IMR-90 (cell line): Measurements from ENCODE around the gene VOPP1. TPM values are rescaled to one million over a fixed set of nuclear protein-coding genes. Genes with fewer than 3 reads are reported as not detected.

Experiments
- ATAC-seq: fragments of 200-7000 bp; cut with Tn5 transposase; 2 replicates; pipeline ENCODE4 v1.9.1; 2020; ENCODE audit warnings: low read depth, mild to moderate bottlenecking, moderate library complexity
- BruUV-seq: library from RNA; stranded (reverse); fragments of 400-500 nt; replicated peaks from 2 replicates; lab custom pipeline; 2021; lab: Mats Ljungman, UMichigan
- CTCF ChIA-PET: fragments of 300-600 bp; formaldehyde crosslinking; extraction: SDS; loops from one replicate; lab custom pipeline; 2021; ENCODE audit warnings: antibody characterized with exemption; lab: Yijun Ruan, JAX
- POLR2A ChIA-PET: fragments of 300-600 bp; sonication (Branson Sonifier 250); formaldehyde crosslinking; loops from one replicate; lab custom pipeline; 2022; ENCODE audit warnings: antibody characterized with exemption; ENCODE audit not compliant: unreplicated experiment; lab: Charles Lee
- DNase-seq: peaks from one replicate; pipeline ENCODE4 v3.0.0; 2013
- H2AFZ ChIP-seq: replicated peaks from 2 replicates; pipeline ENCODE3; 2013; ENCODE audit warnings: low read length, mild to moderate bottlenecking; ENCODE audit not compliant: poor library complexity
- H2AK5ac ChIP-seq: 2 replicates; pipeline ENCODE4 v1.6.1; 2013; ENCODE audit warnings: low read depth, low read length, inconsistent platforms
- H2AK9ac ChIP-seq: replicated peaks from 2 replicates; pipeline ENCODE3; 2013; ENCODE audit warnings: mild to moderate bottlenecking, low read depth, low read length, moderate library complexity; ENCODE audit not compliant: poor library complexity
- H2BK120ac ChIP-seq: 2 replicates; pipeline ENCODE4 v1.6.1; 2013; ENCODE audit warnings: low read depth, low read length, inconsistent platforms
- H2BK15ac ChIP-seq: 3 replicates; pipeline ENCODE4 v1.6.1; 2013; ENCODE audit warnings: low read depth, low read length, inconsistent platforms
- H2BK20ac ChIP-seq: 2 replicates; pipeline ENCODE4 v1.6.1; 2013; ENCODE audit warnings: low read depth, mild to moderate bottlenecking, inconsistent platforms, low read length, moderate library complexity
- H2BK5ac ChIP-seq: 2 replicates; pipeline ENCODE4 v1.6.1; 2013; ENCODE audit warnings: mild to moderate bottlenecking, low read depth, low read length, inconsistent platforms; ENCODE audit not compliant: poor library complexity, severe bottlenecking
- H3K14ac ChIP-seq: replicated peaks from 2 replicates; pipeline ENCODE4 v1.6.1; 2013; ENCODE audit warnings: low read depth, low read length, inconsistent platforms
- H3K18ac ChIP-seq: 2 replicates; pipeline ENCODE4 v1.6.1; 2013; ENCODE audit warnings: low read depth, low read length, control low read depth
- H3K23ac ChIP-seq: 2 replicates; pipeline ENCODE4 v1.6.1; 2013; ENCODE audit warnings: low read depth, low read length, inconsistent platforms
- H3K27ac ChIP-seq: 2 replicates; pipeline ENCODE4 v1.5.1; 2013; ENCODE audit warnings: mild to moderate bottlenecking, control low read depth, low read length; ENCODE audit not compliant: insufficient read depth
- H3K27me3 ChIP-seq: 2 replicates; pipeline ENCODE4 v1.6.1; 2013; ENCODE audit warnings: low read length; ENCODE audit not compliant: control insufficient read depth, insufficient read depth
- H3K36me3 ChIP-seq: 2 replicates; pipeline ENCODE4 v1.6.1; 2013; ENCODE audit warnings: low read length, mixed read lengths; ENCODE audit not compliant: control insufficient read depth, insufficient read depth
- H3K4ac ChIP-seq: 2 replicates; pipeline ENCODE4 v1.6.1; 2013; ENCODE audit warnings: low read depth, low read length, inconsistent platforms
- H3K4me1 ChIP-seq: 2 replicates; pipeline ENCODE4 v1.6.1; 2013; ENCODE audit warnings: low read length, mixed read lengths; ENCODE audit not compliant: control insufficient read depth, insufficient read depth
- H3K4me2 ChIP-seq: 2 replicates; pipeline ENCODE4 v1.6.1; 2013; ENCODE audit warnings: low read depth, mild to moderate bottlenecking, control low read depth, low read length, moderate library complexity
- H3K4me3 ChIP-seq: 2 replicates; pipeline ENCODE4 v1.5.1; 2013; ENCODE audit warnings: low read depth, mild to moderate bottlenecking, control low read depth, low read length, moderate library complexity; ENCODE audit not compliant: insufficient read depth
- H3K56ac ChIP-seq: 2 replicates; pipeline ENCODE4 v1.6.1; 2013; ENCODE audit warnings: low read length, inconsistent platforms; ENCODE audit not compliant: insufficient read depth; ENCODE audit errors: extremely low read depth
- H3K79me1 ChIP-seq, 2 experiments: 2 replicates each; pipeline ENCODE4 v1.6.1; 2013; ENCODE audit warnings: low read length in 2 of 2, inconsistent platforms in 1 of 2, low read depth in 1 of 2
- H3K9ac ChIP-seq: 2 replicates; pipeline ENCODE4 v1.6.1; 2013; ENCODE audit warnings: low read depth, low read length, control low read depth
- H3K9me1 ChIP-seq: 2 replicates; pipeline ENCODE4 v1.6.1; 2013; ENCODE audit warnings: low read length, inconsistent platforms; ENCODE audit not compliant: insufficient read depth
- H3K9me3 ChIP-seq: 2 replicates; pipeline ENCODE4 v1.6.1; 2013; ENCODE audit warnings: low read length; ENCODE audit not compliant: control insufficient read depth, insufficient read depth
- H4K20me1 ChIP-seq: 2 replicates; pipeline ENCODE4 v1.6.1; 2013; ENCODE audit warnings: low read length, inconsistent platforms; ENCODE audit not compliant: insufficient read depth
- H4K5ac ChIP-seq: 2 replicates; pipeline ENCODE4 v1.6.1; 2013; ENCODE audit warnings: mild to moderate bottlenecking, low read depth, low read length, control low read depth
- H4K8ac ChIP-seq, 2 experiments: 2 replicates each; pipeline ENCODE4 v1.6.1; 2013; ENCODE audit warnings: low read depth in 2 of 2, low read length in 2 of 2, control low read depth in 1 of 2, inconsistent platforms in 1 of 2
- H4K91ac ChIP-seq: 2 replicates; pipeline ENCODE4 v1.6.1; 2013; ENCODE audit warnings: low read depth, low read length, inconsistent platforms; ENCODE audit not compliant: insufficient read depth
- CEBPB ChIP-seq: IDR thresholded peaks from 2 replicates; pipeline ENCODE4 v1.6.1; 2012; ENCODE audit warnings: low read depth, low read length, improper control_type of control experiment
- CHD1 ChIP-seq: IDR thresholded peaks from 2 replicates; pipeline ENCODE4 v1.6.1; 2012; ENCODE audit warnings: low read depth, low read length, improper control_type of control experiment
- CTCF ChIP-seq: conservative IDR thresholded peaks from 2 replicates; pipeline ENCODE4 v1.5.1; 2012; ENCODE audit warnings: mild to moderate bottlenecking, low read depth, low read length, improper control_type of control experiment
- ELK1 ChIP-seq: fragments of 150-350 bp; IDR thresholded peaks from 2 replicates; pipeline ENCODE4 v1.6.1; 2016; ENCODE audit warnings: low read depth, mild to moderate bottlenecking, low read length, moderate library complexity, borderline replicate concordance
- FOS ChIP-seq: fragments of 150-350 bp; IDR thresholded peaks from 2 replicates; pipeline ENCODE4 v1.6.1; 2016; ENCODE audit warnings: low read depth, low read length
- MAFK ChIP-seq: IDR thresholded peaks from 2 replicates; pipeline ENCODE4 v1.6.1; 2012; ENCODE audit warnings: low read depth, low read length, improper control_type of control experiment
- MAZ ChIP-seq: IDR thresholded peaks from 2 replicates; pipeline ENCODE4 v1.6.1; 2012; ENCODE audit warnings: low read depth, mild to moderate bottlenecking, low read length, improper control_type of control experiment, moderate library complexity, borderline replicate concordance
- MXI1 ChIP-seq: IDR thresholded peaks from 2 replicates; pipeline ENCODE4 v1.6.1; 2012; ENCODE audit warnings: low read depth, mild to moderate bottlenecking, low read length, moderate library complexity, borderline replicate concordance
- NFE2L2 ChIP-seq: fragments of 150-350 bp; IDR thresholded peaks from 2 replicates; pipeline ENCODE4 v1.6.1; 2016; ENCODE audit warnings: low read depth, mild to moderate bottlenecking, low read length
- POLR2A ChIP-seq: IDR thresholded peaks from 2 replicates; pipeline ENCODE4 v1.6.1; 2012; ENCODE audit warnings: mild to moderate bottlenecking, low read depth, low read length
- RAD21 ChIP-seq: IDR thresholded peaks from 2 replicates; pipeline ENCODE4 v1.6.1; 2012; ENCODE audit warnings: low read length, improper control_type of control experiment
- RCOR1 ChIP-seq: IDR thresholded peaks from 2 replicates; pipeline ENCODE4 v1.6.1; 2012; ENCODE audit warnings: mild to moderate bottlenecking, low read length, improper control_type of control experiment; ENCODE audit not compliant: insufficient replicate concordance
- RFX5 ChIP-seq: IDR thresholded peaks from 2 replicates; pipeline ENCODE4 v1.8.0; 2012; ENCODE audit warnings: low read depth, mild to moderate bottlenecking, low read length, moderate library complexity
- SMC3 ChIP-seq: fragments of 150-350 bp; IDR thresholded peaks from 2 replicates; pipeline ENCODE4 v1.6.1; 2016; ENCODE audit warnings: low read depth, mild to moderate bottlenecking, antibody characterized with exemption, low read length, moderate library complexity
- USF2 ChIP-seq: fragments of 150-350 bp; IDR thresholded peaks from 2 replicates; pipeline ENCODE4 v1.6.1; 2017; ENCODE audit warnings: mild to moderate bottlenecking, antibody characterized with exemption, low read length, low read depth
- WGBS, 2 experiments: methylation state at CpG; one replicate each; pipeline versions ENCODE4 v1.1.5 to v1.1.7; 2013; ENCODE audit warnings: missing lambda C conversion rate in 2 of 2; ENCODE audit not compliant: insufficient read length in 1 of 2; ENCODE audit errors: extremely low coverage in 2 of 2; 5-methylcytosine and 5-hydroxymethylcytosine counted together
- dilution Hi-C: fragments of 300-500 bp; cut with HindIII; formaldehyde crosslinking; loops from one replicate; pipeline ENCODE4 v1.14.3; 2018; ENCODE audit warnings: low sequenced_read_pairs; ENCODE audit not compliant: unreplicated experiment
- in situ Hi-C: fragments of 300-500 bp; cut with MboI; formaldehyde crosslinking; loops from 3 replicates; pipeline ENCODE4 v1.14.3; 2019; ENCODE audit warnings: low sequenced_read_pairs, inconsistent platforms, mixed read lengths
- intact Hi-C: fragments of 100-400 bp; cut with micrococcal nuclease; formaldehyde crosslinking; loops from 2 replicates; pipeline ENCODE4 v1.10.0; 2022
- polyA plus RNA-seq, 3 experiments: library from polyadenylated mRNA; depleted of rRNA; stranded (reverse); fragments of >200 nt; gene quantifications; 2 replicates each; pipeline ENCODE4 v1.2.3, GENCODE V29; 2012; ENCODE audit warnings: low replicate concordance in 1 of 3
- total RNA-seq: library from RNA; depleted of rRNA; stranded (reverse); fragments of >200 nt; gene quantifications from 2 replicates; pipeline ENCODE4 v1.2.3, GENCODE V29; 2012

Gene VOPP1
- total and polyA plus RNA-seq, 2 of the 4 experiments (the other 2 are of a cell fraction) = 60.2 to 94.5 TPM

GRCh38 chr7:55429835-55430499 is 142.3 kb downstream of the VOPP1 start:
- in situ Hi-C loops = loop anchor here (25.0 kb wide), 1 partner anchor 532 kb away; the partner anchor contains the start of genes MRPS17 and NIPSNAP2
- no peaks in the 10 kb centered on the region for H3K27me3 ChIP-seq
- H2AK5ac ChIP-seq = no peak overlapping the region
- H4K91ac ChIP-seq = no peak overlapping the region
- no peaks in the 10 kb centered on the region for H3K79me1 ChIP-seq
- H3K27ac ChIP-seq = no peak overlapping the region
- H3K23ac ChIP-seq = no peak overlapping the region
- no peak overlapping the region for H4K5ac ChIP-seq
- 40% methylated on average over 1 of the region's 11 CpGs; no CpG with 5 or more reads in 1 of the 2 experiments for WGBS, 2 experiments
- peaks cover 8% of the 10 kb centered on the region for H3K36me3 ChIP-seq
- H3K4me3 ChIP-seq = no peak overlapping the region
- peak; percentile 27 for ATAC-seq
- CTCF ChIA-PET = no interaction called here
- H4K20me1 ChIP-seq = no peaks in the 10 kb centered on the region
- no peak overlapping the region for H3K18ac ChIP-seq
- intact Hi-C loops = loop anchor here (5.0 kb wide), 1 partner anchor 167 kb away; no protein-coding TSS in a partner anchor
- TF ChIP-seq FOS (no peak), CHD1 (no peak), CTCF (no peak), NFE2L2 (no peak), USF2 (no peak), MXI1 (no peak), CEBPB (no peak), RAD21 (no peak), SMC3 (no peak), POLR2A (no peak), ELK1 (no peak), MAZ (no peak), RFX5 (no peak), RCOR1 (no peak), MAFK (no peak)
- no peak overlapping the region for H2BK20ac ChIP-seq
- DNase-seq = no peak
- H2AK9ac ChIP-seq = no peak overlapping the region
- no peak overlapping the region for H3K14ac ChIP-seq
- H4K8ac ChIP-seq = no peak overlapping the region
- no peak overlapping the region for H2BK120ac ChIP-seq
- no peak overlapping the region for H3K56ac ChIP-seq
- peaks cover 11% of the 10 kb centered on the region for H3K4me1 ChIP-seq
- H3K4me2 ChIP-seq = 0 out of 2 replicates have a peak overlapping the region, but pooled peaks have one; percentile 20
- POLR2A ChIA-PET = no interaction called here
- no peak overlapping the region for H2BK5ac ChIP-seq
- dilution Hi-C loops = no loop called here
- no peak overlapping the region for H3K9ac ChIP-seq
- H2AFZ ChIP-seq = no peak overlapping the region
- H3K9me3 ChIP-seq = no peaks in the 10 kb centered on the region
- no peaks in the 10 kb centered on the region for H3K9me1 ChIP-seq
- H2BK15ac ChIP-seq = no peak overlapping the region
- H3K4ac ChIP-seq = no peak overlapping the region; the same call in 1 of the 2 replicates
- no TSS peak for BruUV-seq
